Thoracic aorta (tissue), 2 donors: Measurements from ENCODE around the gene DDIT3. TPM values are rescaled to one million over a fixed set of nuclear protein-coding genes. Genes with fewer than 3 reads are reported as not detected.

Source experiments
- ATAC-seq: fragments of 150-250 bp; one replicate; pipeline ENCODE4 v1.8.0; 2017; ENCODE audit warnings: low read depth; ENCODE audit not compliant: insufficient number of reproducible peaks, low FRiP score
- DNase-seq: peaks from one replicate; pipeline ENCODE4 v3.0.0-alpha.2; 2020; ENCODE audit warnings: low spot score
- H3K27ac ChIP-seq, 2 donors: fragments of 200-600 bp; sonication (generic); 1 replicate in 1 of 2; 2 replicates in 1 of 2; pipeline ENCODE4 v1.5.1; 2016; ENCODE audit warnings: mild to moderate bottlenecking in 2 of 2, moderate library complexity in 2 of 2
- H3K27me3 ChIP-seq: fragments of 200-600 bp; sonication (generic); replicated peaks from 2 replicates; pipeline ENCODE4 v1.6.0; 2016; ENCODE audit warnings: mild to moderate bottlenecking; ENCODE audit not compliant: insufficient read depth
- H3K36me3 ChIP-seq: fragments of 200-600 bp; sonication (generic); one replicate; pipeline ENCODE4 v1.5.1; 2016
- H3K4me1 ChIP-seq, 2 donors: fragments of 200-600 bp; sonication (generic); 1 replicate in 1 of 2; 2 replicates in 1 of 2; pipeline versions ENCODE4 v1.5.1 to v1.6.0; 2016; ENCODE audit warnings: low read depth in 2 of 2, mild to moderate bottlenecking in 1 of 2; ENCODE audit not compliant: control insufficient read depth in 1 of 2
- H3K4me3 ChIP-seq: fragments of 200-600 bp; sonication (generic); 2 replicates; pipeline ENCODE4 v1.5.1; 2016; ENCODE audit warnings: mild to moderate bottlenecking
- H3K9me3 ChIP-seq: fragments of 200-600 bp; sonication (generic); 2 replicates; pipeline ENCODE4 v1.5.1; 2016
- CTCF ChIP-seq: fragments of 200-600 bp; sonication (generic); IDR thresholded peaks from one replicate; pipeline ENCODE4 v1.5.1; 2019; ENCODE audit warnings: antibody characterized with exemption
- total RNA-seq, 2 donors: library from RNA; depleted of rRNA; stranded (reverse); fragments of >200 nt; gene quantifications; one replicate each; pipeline versions ENCODE4 v1.1.0 to v1.2.3, GENCODE V29; 2016

DDIT3 gene
- total RNA-seq, 2 donors from 2014 or later, result 35.5 to 39.6 TPM

DNA sequence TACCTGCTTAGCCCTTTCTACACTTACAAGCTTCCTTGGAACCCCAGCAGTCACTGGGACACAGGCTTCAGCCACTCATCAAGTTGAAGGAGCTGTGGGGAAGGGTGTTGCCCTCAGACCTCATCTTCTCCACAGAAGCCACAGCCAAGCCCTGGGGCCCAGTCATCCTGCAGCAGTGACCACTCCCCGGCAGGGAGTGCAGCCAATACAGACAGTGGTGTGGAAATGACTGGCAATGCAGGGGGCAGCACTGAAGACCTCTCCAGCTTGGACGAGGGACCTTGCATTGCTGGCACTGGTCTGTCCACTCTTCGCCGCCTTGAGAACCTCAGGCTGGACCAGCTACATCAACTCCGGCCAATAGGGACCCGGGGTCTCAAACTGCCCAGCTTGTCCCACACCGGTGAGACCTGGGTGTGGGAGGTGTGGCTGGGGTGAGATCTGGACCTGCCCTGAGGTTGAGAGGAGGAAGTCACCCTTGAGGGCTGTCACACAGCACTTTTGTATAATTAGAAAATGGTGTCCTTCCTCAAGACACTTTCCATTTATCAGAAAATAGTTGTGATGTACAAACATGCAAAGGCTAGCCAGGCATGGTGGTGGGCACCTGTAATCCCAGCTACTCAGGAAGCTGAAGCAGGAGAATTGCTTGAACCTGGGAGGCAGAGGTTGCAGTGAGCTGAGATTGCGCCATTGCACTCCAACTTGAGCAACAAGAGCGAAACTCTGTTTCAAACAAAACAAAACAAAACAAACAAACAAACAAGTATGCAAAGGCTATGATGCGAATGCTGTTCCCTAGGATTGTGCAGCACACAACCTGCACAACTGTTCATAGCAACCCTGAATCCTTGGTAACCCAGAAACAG is 50.8 kb downstream of the DDIT3 start:
- no peak overlapping the region for H3K4me3 ChIP-seq
- no peaks in the 10 kb centered on the region for H3K36me3 ChIP-seq
- no peaks in the 10 kb centered on the region for H3K9me3 ChIP-seq
- no peak for ATAC-seq
- no peak for DNase-seq
- no peaks in the 10 kb centered on the region for H3K27me3 ChIP-seq
- TF ChIP-seq CTCF, result no peak
- H3K4me1 ChIP-seq, result no peaks in the 10 kb centered on the region
- no peak overlapping the region for H3K27ac ChIP-seq

GRCh38 chr12:57467915-57468314 is 52.4 kb downstream of the DDIT3 start:
- Histone ChIP-seq H3K27me3 (no peaks in the 10 kb centered on the region), H3K4me1 (no peaks in the 10 kb centered on the region), H3K36me3 (no peaks in the 10 kb centered on the region), H3K27ac (no peak overlapping the region), H3K4me3 (no peak overlapping the region), H3K9me3 (no peaks in the 10 kb centered on the region)
- TF ChIP-seq CTCF, result no peak
- no peak for DNase-seq
- no peak for ATAC-seq

GRCh38 chr12:57467212-57467874 is 53.0 kb downstream of the DDIT3 start:
- TF ChIP-seq CTCF, result no peak
- H3K4me1 ChIP-seq, result no peaks in the 10 kb centered on the region
- no peaks in the 10 kb centered on the region for H3K36me3 ChIP-seq
- DNase-seq (no peak), ATAC-seq (no peak)
- H3K9me3 ChIP-seq, result no peaks in the 10 kb centered on the region
- H3K27ac ChIP-seq, result no peak overlapping the region
- no peaks in the 10 kb centered on the region for H3K27me3 ChIP-seq
- no peak overlapping the region for H3K4me3 ChIP-seq

Other genes with a start within 250 kb of the DDIT3 start
- gene R3HDM2, start 89.5 kb downstream of the DDIT3 start, total RNA-seq, result 10 to 100 TPM; 26.5 to 62.4 TPM
- gene INHBC, start 85.7 kb downstream of the DDIT3 start, total RNA-seq, result not detected
- not detected for gene INHBE, start 65.2 kb downstream of the DDIT3 start, total RNA-seq
- gene GLI1, start 60.7 kb downstream of the DDIT3 start, total RNA-seq, result 10 to 100 TPM in 1 of 2 donors, 1 to 10 TPM in 1; 1.7 to 13.0 TPM
- 10 to 100 TPM; 32.0 to 32.5 TPM for gene ARHGAP9, start 40.6 kb downstream of the DDIT3 start, total RNA-seq
- gene MARS1, start 32.4 kb downstream of the DDIT3 start, total RNA-seq, result 100 to 1,000 TPM in 1 of 2 donors, 10 to 100 TPM in 1; 58.8 to 104 TPM
- gene MBD6, start 2.3 kb upstream of the DDIT3 start, total RNA-seq, result 10 to 100 TPM; 39.2 to 54.3 TPM
- 100 to 1,000 TPM; 101 to 153 TPM for gene DCTN2, start 26.7 kb upstream of the DDIT3 start, total RNA-seq
- gene KIF5A, start 29.5 kb upstream of the DDIT3 start, total RNA-seq, result 1 to 10 TPM in 1 of 2 donors, under 1 TPM in 1; 0.81 to 2.7 TPM
- 10 to 100 TPM; 33.4 to 39.9 TPM for gene PIP4K2C, start 70.7 kb upstream of the DDIT3 start, total RNA-seq
- gene DTX3, start 84.3 kb upstream of the DDIT3 start, total RNA-seq, result 10 to 100 TPM; 37.9 to 55.1 TPM
- 10 to 100 TPM; 73.8 to 77.0 TPM for gene ARHGEF25, start 90.9 kb upstream of the DDIT3 start, total RNA-seq
- gene B4GALNT1, start 112.7 kb upstream of the DDIT3 start, total RNA-seq, result 10 to 100 TPM in 1 of 2 donors, 1 to 10 TPM in 1; 4.0 to 11.0 TPM
- 100 to 1,000 TPM; 253 to 381 TPM for gene OS9, start 173.6 kb upstream of the DDIT3 start, total RNA-seq
- gene AGAP2, start 218.2 kb upstream of the DDIT3 start, total RNA-seq, result 1 to 10 TPM; 1.2 to 3.5 TPM
- gene TSPAN31, start 224.5 kb upstream of the DDIT3 start, total RNA-seq, result 100 to 1,000 TPM in 1 of 2 donors, 10 to 100 TPM in 1; 58.8 to 115 TPM
- 10 to 100 TPM; 52.3 to 72.8 TPM for gene CDK4, start 231.8 kb upstream of the DDIT3 start, total RNA-seq
- gene MARCHF9, start 234.6 kb upstream of the DDIT3 start, total RNA-seq, result 10 to 100 TPM in 1 of 2 donors, 1 to 10 TPM in 1; 8.8 to 11.2 TPM
- gene CYP27B1, start 246.6 kb upstream of the DDIT3 start, total RNA-seq, result 1 to 10 TPM in 1 of 2 donors, under 1 TPM in 1; 0.81 to 2.2 TPM